Neutrophil (primary cell): ENCODE results near the gene PTPRD.

Source experiments
- H3K27ac ChIP-seq: fragments of 200-600 bp; sonication (generic); 2 replicates; pipeline ENCODE4 v1.5.1; 2016; ENCODE audit warnings: mild to moderate bottlenecking, moderate library complexity
- H3K27me3 ChIP-seq: fragments of 200-600 bp; sonication (generic); 2 replicates; pipeline ENCODE4 v1.6.0; 2016; ENCODE audit warnings: mild to moderate bottlenecking
- H3K36me3 ChIP-seq: fragments of 200-600 bp; sonication (generic); 2 replicates; pipeline ENCODE4 v1.5.1; 2017
- H3K4me1 ChIP-seq, 2 experiments: fragments of 200-600 bp in 1 of 2; sonication (generic) in 1 of 2; 1 replicate in 1 of 2; 2 replicates in 1 of 2; pipeline versions ENCODE4 v1.5.1 to v1.6.1; 2013 to 2016; ENCODE audit warnings: low read depth in 1 of 2, low read length in 1 of 2, mild to moderate bottlenecking in 1 of 2, moderate library complexity in 1 of 2; ENCODE audit not compliant: control insufficient read depth in 1 of 2, insufficient read depth in 1 of 2
- H3K4me3 ChIP-seq, 2 experiments: fragments of 200-600 bp in 1 of 2; sonication (generic) in 1 of 2; 1 replicate in 1 of 2; 2 replicates in 1 of 2; pipeline ENCODE4 v1.5.1; 2013 to 2016; ENCODE audit warnings: low read depth in 1 of 2, low read length in 1 of 2, mild to moderate bottlenecking in 1 of 2, moderate library complexity in 1 of 2
- H3K9me3 ChIP-seq: fragments of 200-600 bp; sonication (generic); 2 replicates; pipeline ENCODE4 v1.5.1; 2016
- TF ChIP-seq, protein P1 (sequence below): fragments of 200-600 bp; sonication (generic); IDR thresholded peaks from 2 replicates; pipeline ENCODE4 v1.5.1; 2016; ENCODE audit warnings: antibody characterized with exemption

Gene PTPRD

DNA sequence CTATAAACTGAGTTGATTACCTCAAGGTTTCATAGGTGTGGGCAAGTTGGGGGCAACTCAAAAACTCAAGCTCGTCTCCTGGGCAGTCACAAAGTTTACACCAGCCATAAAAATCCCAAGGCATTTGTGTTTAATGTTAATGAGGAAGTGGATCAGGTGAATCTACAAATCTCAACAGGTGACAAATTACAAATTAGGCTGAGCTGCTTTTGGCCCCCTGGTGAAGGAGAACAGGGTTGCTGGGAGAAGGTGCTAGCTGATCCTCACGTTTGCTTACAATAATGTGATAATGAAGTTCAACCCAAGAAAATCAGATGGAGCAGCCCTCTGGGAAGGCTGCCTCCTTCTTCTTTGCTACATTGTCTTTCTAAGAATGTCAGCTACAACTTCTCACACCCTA, 2324.8 kb downstream of the PTPRD start:
- Histone ChIP-seq H3K27me3 (no peaks in the 10 kb centered on the region), H3K27ac (no peak overlapping the region), H3K36me3 (no peaks in the 10 kb centered on the region), H3K4me1 (no peaks in the 10 kb centered on the region), H3K4me3 (no peak overlapping the region), H3K9me3 (no peaks in the 10 kb centered on the region)
- TF ChIP-seq, protein P1, sequence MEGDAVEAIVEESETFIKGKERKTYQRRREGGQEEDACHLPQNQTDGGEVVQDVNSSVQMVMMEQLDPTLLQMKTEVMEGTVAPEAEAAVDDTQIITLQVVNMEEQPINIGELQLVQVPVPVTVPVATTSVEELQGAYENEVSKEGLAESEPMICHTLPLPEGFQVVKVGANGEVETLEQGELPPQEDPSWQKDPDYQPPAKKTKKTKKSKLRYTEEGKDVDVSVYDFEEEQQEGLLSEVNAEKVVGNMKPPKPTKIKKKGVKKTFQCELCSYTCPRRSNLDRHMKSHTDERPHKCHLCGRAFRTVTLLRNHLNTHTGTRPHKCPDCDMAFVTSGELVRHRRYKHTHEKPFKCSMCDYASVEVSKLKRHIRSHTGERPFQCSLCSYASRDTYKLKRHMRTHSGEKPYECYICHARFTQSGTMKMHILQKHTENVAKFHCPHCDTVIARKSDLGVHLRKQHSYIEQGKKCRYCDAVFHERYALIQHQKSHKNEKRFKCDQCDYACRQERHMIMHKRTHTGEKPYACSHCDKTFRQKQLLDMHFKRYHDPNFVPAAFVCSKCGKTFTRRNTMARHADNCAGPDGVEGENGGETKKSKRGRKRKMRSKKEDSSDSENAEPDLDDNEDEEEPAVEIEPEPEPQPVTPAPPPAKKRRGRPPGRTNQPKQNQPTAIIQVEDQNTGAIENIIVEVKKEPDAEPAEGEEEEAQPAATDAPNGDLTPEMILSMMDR = no peak

DNA sequence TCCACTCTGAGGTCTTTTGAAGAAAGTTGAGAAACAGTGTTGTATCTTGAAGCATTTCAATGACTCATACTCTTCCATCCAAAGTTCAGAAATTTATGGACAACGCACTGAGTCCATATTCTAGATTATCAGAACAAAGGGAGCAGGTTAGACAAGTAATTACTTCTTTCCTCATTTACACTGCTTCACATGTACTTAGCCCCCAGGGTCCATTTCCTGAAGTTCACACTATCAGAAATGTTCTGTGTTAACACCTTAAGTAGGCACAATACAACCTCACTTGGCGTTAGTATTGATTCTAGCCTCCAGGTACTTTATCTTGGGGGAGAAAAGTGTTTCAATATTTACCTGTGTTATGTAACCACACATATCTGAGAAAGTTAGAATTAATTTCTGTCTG, 2325.3 kb downstream of the PTPRD start:
- Histone ChIP-seq H3K4me1 (no peaks in the 10 kb centered on the region), H3K36me3 (no peaks in the 10 kb centered on the region), H3K27ac (no peak overlapping the region), H3K27me3 (no peaks in the 10 kb centered on the region), H3K4me3 (no peak overlapping the region), H3K9me3 (no peaks in the 10 kb centered on the region)
- TF ChIP-seq, protein P1 = no peak

DNA sequence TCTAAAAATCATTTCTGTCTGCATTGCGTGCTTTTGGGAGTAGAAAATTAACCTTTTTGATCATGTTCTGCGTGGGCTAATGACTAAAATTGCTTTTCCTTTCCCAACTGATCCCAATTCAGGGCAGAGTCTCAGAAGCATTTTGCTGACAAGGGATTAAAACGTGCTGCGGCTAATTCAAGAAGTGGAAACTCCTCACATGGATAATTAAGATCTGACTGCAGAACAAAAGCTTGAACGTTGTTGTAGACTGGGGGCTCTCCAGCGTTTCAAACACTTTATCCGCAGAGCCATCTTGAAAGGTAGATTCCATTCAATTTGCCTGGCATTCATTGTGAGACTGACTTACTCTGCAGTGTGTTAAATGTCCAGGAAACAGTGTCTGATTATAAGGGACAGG, 2327.9 kb downstream of the PTPRD start:
- Histone ChIP-seq H3K27me3 (no peaks in the 10 kb centered on the region), H3K36me3 (no peaks in the 10 kb centered on the region), H3K9me3 (no peaks in the 10 kb centered on the region), H3K4me3 (no peak overlapping the region), H3K4me1 (no peaks in the 10 kb centered on the region), H3K27ac (no peak overlapping the region)
- TF ChIP-seq, protein P1 = no peak

DNA sequence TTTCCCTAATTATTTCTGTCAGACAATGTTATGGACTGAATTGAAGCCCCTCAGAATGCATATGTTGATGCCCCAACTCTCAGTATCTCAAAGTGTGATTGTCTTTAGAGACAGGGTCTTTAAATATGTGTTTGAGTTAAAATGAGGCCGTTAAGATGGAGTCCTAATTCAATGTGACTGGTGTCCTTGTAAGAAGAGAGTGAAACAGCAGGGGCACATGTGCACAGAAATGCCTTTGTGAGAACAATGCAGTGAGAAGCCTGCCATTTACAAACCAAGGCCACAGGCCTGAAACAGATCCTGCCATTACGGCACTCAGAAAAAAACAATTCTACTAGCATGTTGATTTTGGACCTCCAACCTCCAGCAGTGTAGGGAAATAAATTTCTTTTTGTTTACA, 2330.3 kb downstream of the PTPRD start:
- TF ChIP-seq, protein P1 = no peak
- Histone ChIP-seq H3K36me3 (no peaks in the 10 kb centered on the region), H3K4me1 (no peaks in the 10 kb centered on the region), H3K27ac (no peak overlapping the region), H3K9me3 (no peaks in the 10 kb centered on the region), H3K4me3 (no peak overlapping the region), H3K27me3 (no peaks in the 10 kb centered on the region)

DNA sequence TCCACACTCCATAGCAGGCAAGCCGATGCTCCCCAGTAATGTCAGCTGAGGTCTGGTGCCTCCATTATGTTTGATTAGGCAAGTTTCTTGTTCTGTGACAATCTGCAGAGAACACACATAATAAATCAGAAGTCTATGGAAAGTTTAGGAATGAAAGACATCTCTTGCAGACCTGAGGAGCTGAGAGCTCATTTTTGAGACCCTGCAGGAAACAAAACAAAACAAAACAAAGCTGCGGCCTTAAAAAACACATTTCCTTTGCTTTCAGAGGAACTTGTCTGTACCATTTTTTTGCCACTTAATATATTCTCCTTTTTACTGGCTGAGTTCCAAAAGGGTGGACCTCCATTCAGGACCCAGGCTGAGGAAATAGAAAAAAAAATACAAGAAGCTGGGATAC, 2332.0 kb downstream of the PTPRD start:
- Histone ChIP-seq H3K27me3 (no peaks in the 10 kb centered on the region), H3K9me3 (no peaks in the 10 kb centered on the region), H3K4me1 (no peaks in the 10 kb centered on the region), H3K27ac (no peak overlapping the region), H3K4me3 (no peak overlapping the region), H3K36me3 (no peaks in the 10 kb centered on the region)
- TF ChIP-seq, protein P1 = no peak

DNA sequence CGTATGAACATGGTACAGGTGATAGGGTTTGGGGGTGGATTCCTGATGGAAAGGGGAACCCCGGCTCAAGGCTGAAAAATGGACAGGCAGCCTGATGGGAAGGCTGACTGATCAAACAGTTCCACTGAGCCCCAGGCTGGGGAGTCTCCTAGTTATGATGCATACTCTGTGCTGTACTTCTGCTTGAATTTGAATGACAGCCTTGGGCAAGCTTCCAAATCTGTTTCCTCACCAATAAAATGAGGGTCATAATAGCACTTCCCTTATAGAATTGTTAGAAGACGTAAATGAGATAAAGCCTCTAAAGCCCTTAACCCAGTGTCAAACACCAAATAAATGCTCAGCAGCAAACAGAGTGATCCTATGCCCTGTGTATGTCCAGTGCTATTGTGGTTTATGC, 2334.8 kb downstream of the PTPRD start:
- TF ChIP-seq, protein P1 = no peak
- Histone ChIP-seq H3K36me3 (no peaks in the 10 kb centered on the region), H3K4me3 (no peak overlapping the region), H3K4me1 (no peaks in the 10 kb centered on the region), H3K9me3 (no peaks in the 10 kb centered on the region), H3K27ac (no peak overlapping the region), H3K27me3 (no peaks in the 10 kb centered on the region)
